Mesodermal cell (in vitro differentiated cells): ENCODE measurements around the gene AP1G1.

Source experiments
- H3K27ac ChIP-seq: 2 replicates; pipeline ENCODE4 v1.7.0; 2013; ENCODE audit warnings: mild to moderate bottlenecking, low read depth, low read length, moderate library complexity; ENCODE audit not compliant: severe bottlenecking
- H3K36me3 ChIP-seq: 2 replicates; pipeline ENCODE4 v1.7.1; 2013; ENCODE audit warnings: mild to moderate bottlenecking, low read length, moderate library complexity; ENCODE audit not compliant: control insufficient read depth, insufficient read depth
- H3K4me1 ChIP-seq: one replicate; pipeline ENCODE4 v1.7.1; 2013; ENCODE audit warnings: mild to moderate bottlenecking, low read length; ENCODE audit not compliant: insufficient read depth, control insufficient read depth, poor library complexity, severe bottlenecking
- H3K4me3 ChIP-seq: 2 replicates; pipeline ENCODE4 v1.7.0; 2013; ENCODE audit warnings: low read length, control low read depth, mild to moderate bottlenecking; ENCODE audit not compliant: insufficient read depth, poor library complexity, severe bottlenecking; ENCODE audit errors: extremely low read depth
- H3K9me3 ChIP-seq: 2 replicates; pipeline ENCODE4 v1.7.1; 2013; ENCODE audit warnings: mild to moderate bottlenecking, low read length, moderate library complexity; ENCODE audit not compliant: control insufficient read depth
- WGBS, 2 experiments: methylation state at CpG; one replicate each; pipeline ENCODE4 v1.1.5; 2013; ENCODE audit warnings: missing lambda C conversion rate in 2 of 2; ENCODE audit not compliant: insufficient coverage in 2 of 2; 5-methylcytosine and 5-hydroxymethylcytosine counted together

The AP1G1 gene

GRCh38 chr16:71758293-71758760, 50.3 kb downstream of the AP1G1 start:
- H3K27ac ChIP-seq, result no peak overlapping the region
- H3K36me3 ChIP-seq, result peaks cover 85% of the 10 kb centered on the region
- peaks cover 8% of the 10 kb centered on the region for H3K4me1 ChIP-seq
- H3K4me3 ChIP-seq, result no peak overlapping the region
- no peaks in the 10 kb centered on the region for H3K9me3 ChIP-seq
- WGBS, 2 experiments, result 95 to 98% methylated on average over 5 of the region's 5 CpGs

- Histone ChIP-seq H3K4me3 (no peak overlapping the region), H3K4me1 (no peaks in the 10 kb centered on the region), H3K36me3 (peaks cover 81% of the 10 kb centered on the region), H3K9me3 (no peaks in the 10 kb centered on the region), H3K27ac (no peak overlapping the region)
- 86% methylated on average over 1 of the region's 2 CpGs; no CpG with 5 or more reads in 1 of the 2 experiments for WGBS, 2 experiments
Observed at GRCh38 chr16:71754652-71755051, 54.0 kb downstream of the AP1G1 start.

GRCh38 chr16:71754108-71754507, 54.5 kb downstream of the AP1G1 start:
- no peaks in the 10 kb centered on the region for H3K9me3 ChIP-seq
- peaks cover 82% of the 10 kb centered on the region for H3K36me3 ChIP-seq
- H3K4me1 ChIP-seq, result no peaks in the 10 kb centered on the region
- H3K4me3 ChIP-seq, result no peak overlapping the region
- H3K27ac ChIP-seq, result no peak overlapping the region

GRCh38 chr16:71748226-71748625, 60.4 kb downstream of the AP1G1 start:
- WGBS, 2 experiments, result 100% methylated on average over 1 of the region's 4 CpGs; no CpG with 5 or more reads in 1 of the 2 experiments
- Histone ChIP-seq H3K27ac (no peak overlapping the region), H3K4me3 (no peak overlapping the region), H3K36me3 (peaks cover 80% of the 10 kb centered on the region), H3K9me3 (no peaks in the 10 kb centered on the region), H3K4me1 (no peaks in the 10 kb centered on the region)

GRCh38 chr16:71746442-71747046, 62.1 kb downstream of the AP1G1 start:
- no peak overlapping the region for H3K4me3 ChIP-seq
- no peaks in the 10 kb centered on the region for H3K9me3 ChIP-seq
- no peaks in the 10 kb centered on the region for H3K4me1 ChIP-seq
- no peak overlapping the region for H3K27ac ChIP-seq
- WGBS, 2 experiments, result 72 to 75% methylated on average over 2 to 3 of the region's 7 CpGs
- H3K36me3 ChIP-seq, result peaks cover 88% of the 10 kb centered on the region

GRCh38 chr16:71738855-71739254, 69.8 kb downstream of the AP1G1 start:
- H3K9me3 ChIP-seq, result no peaks in the 10 kb centered on the region
- WGBS, 2 experiments, result 80 to 100% methylated on average over 1 of the region's 4 CpGs
- H3K4me3 ChIP-seq, result no peak overlapping the region
- no peaks in the 10 kb centered on the region for H3K4me1 ChIP-seq
- H3K27ac ChIP-seq, result no peak overlapping the region
- H3K36me3 ChIP-seq, result peaks cover 76% of the 10 kb centered on the region

GRCh38 chr16:71737501-71737900, 71.1 kb downstream of the AP1G1 start:
- Histone ChIP-seq H3K4me3 (no peak overlapping the region), H3K4me1 (no peaks in the 10 kb centered on the region), H3K36me3 (peaks cover 77% of the 10 kb centered on the region), H3K27ac (no peak overlapping the region), H3K9me3 (no peaks in the 10 kb centered on the region)
- 94 to 100% methylated on average over 2 to 6 of the region's 6 CpGs for WGBS, 2 experiments

GRCh38 chr16:71734511-71734910, 74.1 kb downstream of the AP1G1 start:
- no peaks in the 10 kb centered on the region for H3K9me3 ChIP-seq
- H3K4me1 ChIP-seq, result no peaks in the 10 kb centered on the region
- 91 to 93% methylated on average over 4 of the region's 5 CpGs for WGBS, 2 experiments
- no peak overlapping the region for H3K4me3 ChIP-seq
- H3K27ac ChIP-seq, result no peak overlapping the region
- peaks cover 70% of the 10 kb centered on the region for H3K36me3 ChIP-seq

GRCh38 chr16:71732587-71732986, 76.0 kb downstream of the AP1G1 start:
- 100% methylated on average over 1 of the region's 3 CpGs for WGBS, 2 experiments
- peaks cover 54% of the 10 kb centered on the region for H3K36me3 ChIP-seq
- no peaks in the 10 kb centered on the region for H3K4me1 ChIP-seq
- H3K4me3 ChIP-seq, result no peak overlapping the region
- H3K27ac ChIP-seq, result no peak overlapping the region
- H3K9me3 ChIP-seq, result no peaks in the 10 kb centered on the region

- peaks cover 3% of the 10 kb centered on the region for H3K4me1 ChIP-seq
- H3K36me3 ChIP-seq, result peaks cover 18% of the 10 kb centered on the region
- no peaks in the 10 kb centered on the region for H3K9me3 ChIP-seq
- H3K27ac ChIP-seq, result no peak overlapping the region
- no peak overlapping the region for H3K4me3 ChIP-seq
- WGBS, 2 experiments, result 78 to 93% methylated on average over 4 to 7 of the region's 8 CpGs
Observed at GRCh38 chr16:71727551-71728324, 80.9 kb downstream of the AP1G1 start.
